ENCODE results near the gene HEATR5B. TPM values are rescaled to one million over a fixed set of nuclear protein-coding genes. Genes with fewer than 3 reads are reported as not detected.

Gene HEATR5B
- polyA plus RNA-seq, 1 donor (not counting 4 experiments of a cell fraction or from before 2014, with no cell fraction given), result 21.1 TPM

DNA sequence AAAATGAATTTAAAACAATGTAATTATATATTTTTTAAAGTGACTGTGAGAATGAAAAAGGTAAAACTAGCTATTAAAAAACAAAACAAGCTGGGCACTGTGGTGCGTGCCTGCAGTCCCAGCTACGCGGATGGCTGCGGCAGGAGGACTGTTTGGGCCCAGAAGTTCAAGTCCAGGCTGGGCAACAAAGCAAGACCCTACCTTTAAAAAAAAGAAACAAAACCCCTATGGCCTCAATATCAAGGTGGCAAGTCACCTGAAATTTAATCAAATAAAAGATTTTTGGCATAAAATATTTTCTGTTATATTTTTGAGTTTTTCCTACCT is 70.9 kb downstream of the HEATR5B start:
- H2AFZ ChIP-seq (ENCODE audit: control insufficient read depth, low read length), result no peak overlapping the region
- no peaks in the 10 kb centered on the region for H3K9me3 ChIP-seq (ENCODE audit: control insufficient read depth, low read depth, low read length)
- FAIRE-seq (no peak), DNase-seq (ENCODE audit: low read depth, low spot score) (no peak)
- no peak overlapping the region for H3K4me2 ChIP-seq (ENCODE audit: control insufficient read depth, extremely low read depth, insufficient read depth, low read depth, low read length)
- no peak for TF ChIP-seq EZH2 (IDR thresholded peaks at IDR 0.05; ENCODE audit: low read length)
- TF ChIP-seq, protein P1, sequence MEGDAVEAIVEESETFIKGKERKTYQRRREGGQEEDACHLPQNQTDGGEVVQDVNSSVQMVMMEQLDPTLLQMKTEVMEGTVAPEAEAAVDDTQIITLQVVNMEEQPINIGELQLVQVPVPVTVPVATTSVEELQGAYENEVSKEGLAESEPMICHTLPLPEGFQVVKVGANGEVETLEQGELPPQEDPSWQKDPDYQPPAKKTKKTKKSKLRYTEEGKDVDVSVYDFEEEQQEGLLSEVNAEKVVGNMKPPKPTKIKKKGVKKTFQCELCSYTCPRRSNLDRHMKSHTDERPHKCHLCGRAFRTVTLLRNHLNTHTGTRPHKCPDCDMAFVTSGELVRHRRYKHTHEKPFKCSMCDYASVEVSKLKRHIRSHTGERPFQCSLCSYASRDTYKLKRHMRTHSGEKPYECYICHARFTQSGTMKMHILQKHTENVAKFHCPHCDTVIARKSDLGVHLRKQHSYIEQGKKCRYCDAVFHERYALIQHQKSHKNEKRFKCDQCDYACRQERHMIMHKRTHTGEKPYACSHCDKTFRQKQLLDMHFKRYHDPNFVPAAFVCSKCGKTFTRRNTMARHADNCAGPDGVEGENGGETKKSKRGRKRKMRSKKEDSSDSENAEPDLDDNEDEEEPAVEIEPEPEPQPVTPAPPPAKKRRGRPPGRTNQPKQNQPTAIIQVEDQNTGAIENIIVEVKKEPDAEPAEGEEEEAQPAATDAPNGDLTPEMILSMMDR (optimal IDR thresholded peaks at IDR 0.05 in 1 of 3, IDR thresholded peaks at IDR 0.05 in 1 of 3, conservative IDR thresholded peaks at IDR 0.05 in 1 of 3; ENCODE audit: extremely low read depth in 1 of 3, insufficient read depth in 2 of 3, low read length in 3 of 3), result no peak
- no peaks in the 10 kb centered on the region for H3K4me1 ChIP-seq (ENCODE audit: control insufficient read depth, extremely low read depth, insufficient read depth, low read length)
- no peaks in the 10 kb centered on the region for H3K9me1 ChIP-seq (ENCODE audit: control insufficient read depth, extremely low read depth, insufficient read depth, low read length)
- dilution Hi-C loops (cut with MboI; ENCODE audit: extremely low pct_ligation_motif_present, low sequenced_read_pairs), result no loop called here
- H3K79me2 ChIP-seq (ENCODE audit: control insufficient read depth, insufficient read depth, low read length), result no peaks in the 10 kb centered on the region
- no peak overlapping the region for H3K4me3 ChIP-seq (ENCODE audit: control insufficient read depth in 2 of 3, extremely low read depth in 1 of 3, insufficient read depth in 2 of 3, low read depth in 1 of 3, low read length in 3 of 3)
- H3K27me3 ChIP-seq (ENCODE audit: control insufficient read depth, extremely low read depth, insufficient read depth, low read length), result no peaks in the 10 kb centered on the region
- H3K27ac ChIP-seq (ENCODE audit: control insufficient read depth, insufficient read depth, low read length), result no peak overlapping the region
- H3K36me3 ChIP-seq (ENCODE audit: control insufficient read depth in 2 of 2, extremely low read depth in 1 of 2, insufficient read depth in 2 of 2, low read length in 2 of 2), result peaks cover 0 to 14% of the 10 kb centered on the region in 2 experiments
- H4K20me1 ChIP-seq (ENCODE audit: control insufficient read depth, extremely low read depth, insufficient read depth, low read length), result no peaks in the 10 kb centered on the region
- no peak overlapping the region for H3K9ac ChIP-seq (ENCODE audit: control insufficient read depth, extremely low read depth, insufficient read depth, low read length)

DNA sequence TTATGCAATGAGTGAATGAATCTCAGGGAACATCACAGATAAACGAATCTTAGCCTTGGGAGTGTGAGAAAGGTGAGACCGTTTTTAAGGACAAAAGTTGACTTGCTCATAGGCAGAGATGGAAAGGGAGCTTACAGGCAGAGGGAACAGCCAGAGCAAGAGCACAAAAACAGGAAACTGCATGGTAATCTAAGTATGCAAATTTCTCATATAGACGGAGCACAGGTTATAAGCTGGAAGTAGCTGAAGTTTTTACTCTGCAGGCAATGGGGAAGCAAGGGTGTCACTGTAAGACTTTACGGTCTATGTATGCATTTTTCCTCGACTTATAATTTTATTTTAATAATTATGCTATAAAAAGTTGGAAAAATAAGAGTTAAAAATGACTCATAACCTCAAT is 73.0 kb downstream of the HEATR5B start:
- H2AFZ ChIP-seq (ENCODE audit: control insufficient read depth, low read length), result no peak overlapping the region
- dilution Hi-C loops (cut with MboI; ENCODE audit: extremely low pct_ligation_motif_present, low sequenced_read_pairs), result no loop called here
- H4K20me1 ChIP-seq (ENCODE audit: control insufficient read depth, extremely low read depth, insufficient read depth, low read length), result no peaks in the 10 kb centered on the region
- H3K9me3 ChIP-seq (ENCODE audit: control insufficient read depth, low read depth, low read length), result no peaks in the 10 kb centered on the region
- H3K27ac ChIP-seq (ENCODE audit: control insufficient read depth, insufficient read depth, low read length), result no peak overlapping the region
- no peak overlapping the region for H3K4me3 ChIP-seq (ENCODE audit: control insufficient read depth in 2 of 3, extremely low read depth in 1 of 3, insufficient read depth in 2 of 3, low read depth in 1 of 3, low read length in 3 of 3)
- no peak for FAIRE-seq
- no peak overlapping the region for H3K9ac ChIP-seq (ENCODE audit: control insufficient read depth, extremely low read depth, insufficient read depth, low read length)
- no peak overlapping the region for H3K4me2 ChIP-seq (ENCODE audit: control insufficient read depth, extremely low read depth, insufficient read depth, low read depth, low read length)
- no peaks in the 10 kb centered on the region for H3K79me2 ChIP-seq (ENCODE audit: control insufficient read depth, insufficient read depth, low read length)
- peaks cover 0 to 7% of the 10 kb centered on the region in 2 experiments for H3K36me3 ChIP-seq (ENCODE audit: control insufficient read depth in 2 of 2, extremely low read depth in 1 of 2, insufficient read depth in 2 of 2, low read length in 2 of 2)
- no peaks in the 10 kb centered on the region for H3K27me3 ChIP-seq (ENCODE audit: control insufficient read depth, extremely low read depth, insufficient read depth, low read length)
- H3K4me1 ChIP-seq (ENCODE audit: control insufficient read depth, extremely low read depth, insufficient read depth, low read length), result no peaks in the 10 kb centered on the region
- no peaks in the 10 kb centered on the region for H3K9me1 ChIP-seq (ENCODE audit: control insufficient read depth, extremely low read depth, insufficient read depth, low read length)
- TF ChIP-seq, protein P1 (optimal IDR thresholded peaks at IDR 0.05 in 1 of 3, IDR thresholded peaks at IDR 0.05 in 1 of 3, conservative IDR thresholded peaks at IDR 0.05 in 1 of 3; ENCODE audit: extremely low read depth in 1 of 3, insufficient read depth in 2 of 3, low read length in 3 of 3), result no peak
- no peak for TF ChIP-seq EZH2 (IDR thresholded peaks at IDR 0.05; ENCODE audit: low read length)
- DNase-seq (ENCODE audit: low read depth, low spot score), result no peak
